SH-SY5Y (cell line): Measurements from ENCODE around the gene NLK.

Experiments
- GATA2 ChIP-seq: IDR thresholded peaks from 2 replicates; pipeline ENCODE4 v1.6.1; 2011; ENCODE audit warnings: mild to moderate bottlenecking, low read depth, low read length
- GATA3 ChIP-seq: IDR thresholded peaks from 2 replicates; pipeline ENCODE4 v1.6.1; 2011; ENCODE audit warnings: low read depth, mild to moderate bottlenecking, low read length, moderate library complexity

DNA sequence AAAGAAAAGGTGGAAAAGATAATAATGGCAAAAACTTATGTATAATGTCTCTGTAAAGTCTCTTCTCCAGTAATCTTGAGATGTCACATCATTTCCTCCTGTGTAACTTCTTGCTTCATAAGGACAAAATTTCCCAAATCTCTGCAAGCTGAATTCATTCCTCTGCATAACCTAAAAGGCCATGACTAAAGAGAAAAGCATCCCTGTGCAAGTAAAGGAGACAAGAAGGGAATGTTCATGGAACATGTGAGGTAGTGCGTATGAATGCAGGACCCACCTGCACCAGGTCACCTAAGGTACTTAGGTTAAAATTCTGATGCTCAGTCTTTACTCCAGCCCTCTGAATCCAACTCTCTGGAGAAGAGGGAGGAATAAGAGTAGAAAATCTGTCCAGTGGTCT lies 46.9 kb upstream of the NLK start:
- TF ChIP-seq GATA3 (no peak), GATA2 (no peak)
